ENCODE data around the gene JAZF1. TPM values are rescaled to one million over a fixed set of nuclear protein-coding genes. Genes with fewer than 3 reads are reported as not detected.

The JAZF1 gene
- total RNA-seq, 4 donors from 2014 or later = 29.3 to 33.8 (median 30.1) TPM

- Histone ChIP-seq H3K9me3 (no peaks in the 10 kb centered on the region), H3K4me1 (no peaks in the 10 kb centered on the region), H3K4me3 (no peak overlapping the region), H3K27me3 (no peaks in the 10 kb centered on the region), H3K36me3 (no peaks in the 10 kb centered on the region), H3K27ac (replicated peaks in 1 of 4) (no peak overlapping the region)
- intact Hi-C loops (cut with DNase I) = no loop called here
- TF ChIP-seq POLR2AphosphoS5 (IDR thresholded peaks at IDR 0.05) = no peak
- TF ChIP-seq EP300 (IDR thresholded peaks at IDR 0.05) = no peak
- TF ChIP-seq CTCF (IDR thresholded peaks at IDR 0.05) = no peak
- no peak for TF ChIP-seq POLR2A (IDR thresholded peaks at IDR 0.05; ENCODE audit: low read depth)
- no peak for DNase-seq (ENCODE audit: extremely low spot score)
- 88% methylated on average over 1 of the region's 1 CpG for WGBS
Measured at GRCh38 chr7:28211006-28211405, 30.4 kb upstream of the JAZF1 start.

GRCh38 chr7:28208506-28208905 is 27.9 kb upstream of the JAZF1 start:
- Histone ChIP-seq H3K27ac (replicated peaks in 1 of 4) (no peak overlapping the region), H3K9me3 (no peaks in the 10 kb centered on the region), H3K27me3 (no peaks in the 10 kb centered on the region), H3K36me3 (no peaks in the 10 kb centered on the region), H3K4me1 (no peaks in the 10 kb centered on the region), H3K4me3 (no peak overlapping the region)
- no peak for TF ChIP-seq POLR2AphosphoS5 (IDR thresholded peaks at IDR 0.05)
- no peak for TF ChIP-seq CTCF (IDR thresholded peaks at IDR 0.05)
- TF ChIP-seq POLR2A (IDR thresholded peaks at IDR 0.05; ENCODE audit: low read depth) = no peak
- no peak for TF ChIP-seq EP300 (IDR thresholded peaks at IDR 0.05)
- intact Hi-C loops (cut with DNase I) = no loop called here
- WGBS = 88% methylated on average over 2 of the region's 2 CpGs
- no peak for DNase-seq (ENCODE audit: extremely low spot score)

GRCh38 chr7:28207486-28208158 is 27.0 kb upstream of the JAZF1 start:
- no peaks in the 10 kb centered on the region for H3K9me3 ChIP-seq
- intact Hi-C loops (cut with DNase I) = no loop called here
- 87% methylated on average over 1 of the region's 1 CpG for WGBS
- no peaks in the 10 kb centered on the region for H3K36me3 ChIP-seq
- no peaks in the 10 kb centered on the region for H3K27me3 ChIP-seq
- TF ChIP-seq EP300 (IDR thresholded peaks at IDR 0.05) (no peak), POLR2A (IDR thresholded peaks at IDR 0.05; ENCODE audit: low read depth) (no peak), CTCF (IDR thresholded peaks at IDR 0.05) (no peak), POLR2AphosphoS5 (IDR thresholded peaks at IDR 0.05) (no peak)
- DNase-seq (ENCODE audit: extremely low spot score) = no peak
- H3K27ac ChIP-seq (replicated peaks in 1 of 4) = no peak overlapping the region
- no peak overlapping the region for H3K4me3 ChIP-seq
- H3K4me1 ChIP-seq = no peaks in the 10 kb centered on the region

GRCh38 chr7:28205506-28205905 is 24.9 kb upstream of the JAZF1 start:
- H3K27me3 ChIP-seq = no peaks in the 10 kb centered on the region
- WGBS = 82% methylated on average over 3 of the region's 3 CpGs
- no peak overlapping the region for H3K27ac ChIP-seq (replicated peaks in 1 of 4)
- TF ChIP-seq POLR2AphosphoS5 (IDR thresholded peaks at IDR 0.05) (no peak), CTCF (IDR thresholded peaks at IDR 0.05) (no peak)
- H3K4me3 ChIP-seq = no peak overlapping the region
- intact Hi-C loops (cut with DNase I) = no loop called here
- DNase-seq (ENCODE audit: extremely low spot score) = no peak
- no peaks in the 10 kb centered on the region for H3K4me1 ChIP-seq
- H3K36me3 ChIP-seq = no peaks in the 10 kb centered on the region
- no peaks in the 10 kb centered on the region for H3K9me3 ChIP-seq
